Pons (tissue), 1 donor: ENCODE data around the gene RALGPS1.
A peak's percentile ranks its signal among the peaks of the same experiment; 100 is the strongest.

Source experiments
- DNase-seq: peaks from one replicate; pipeline ENCODE4 v3.0.0-alpha.2; 2016; ENCODE audit warnings: low spot score

The RALGPS1 gene

GRCh38 chr9:127022913-127023660, 108.5 kb downstream of the RALGPS1 start:
- DNase-seq = no peak

- no peak for DNase-seq
Measured at GRCh38 chr9:127025042-127025441, 110.5 kb downstream of the RALGPS1 start.

- DNase-seq = peak; percentile 73
Measured at GRCh38 chr9:127027694-127028093, 113.1 kb downstream of the RALGPS1 start.

- DNase-seq = no peak
Measured at GRCh38 chr9:127029548-127029947, 115.0 kb downstream of the RALGPS1 start.

- DNase-seq = no peak
Measured at GRCh38 chr9:127030814-127031740, 116.5 kb downstream of the RALGPS1 start.

GRCh38 chr9:127032256-127032655, 117.7 kb downstream of the RALGPS1 start:
- no peak for DNase-seq

GRCh38 chr9:127033061-127033460, 118.5 kb downstream of the RALGPS1 start:
- DNase-seq = no peak

GRCh38 chr9:127033789-127034188, 119.2 kb downstream of the RALGPS1 start:
- no peak for DNase-seq

GRCh38 chr9:127034691-127035090, 120.1 kb downstream of the RALGPS1 start:
- DNase-seq = no peak

- no peak for DNase-seq
Measured at GRCh38 chr9:127035423-127035822, 120.8 kb downstream of the RALGPS1 start.

- DNase-seq = peak; percentile 92
Measured at GRCh38 chr9:127035948-127036347, 121.4 kb downstream of the RALGPS1 start.

GRCh38 chr9:127036437-127036836, 121.9 kb downstream of the RALGPS1 start:
- no peak for DNase-seq

GRCh38 chr9:127038531-127038930, 123.9 kb downstream of the RALGPS1 start:
- no peak for DNase-seq

GRCh38 chr9:127039492-127039891, 124.9 kb downstream of the RALGPS1 start:
- no peak for DNase-seq

- DNase-seq = no peak
Measured at GRCh38 chr9:127045148-127045547, 130.6 kb downstream of the RALGPS1 start.

- DNase-seq = no peak
Measured at GRCh38 chr9:127047971-127048370, 133.4 kb downstream of the RALGPS1 start.

- DNase-seq = peak; percentile 88
Measured at GRCh38 chr9:127049044-127049443, 134.5 kb downstream of the RALGPS1 start.

GRCh38 chr9:127049581-127049980, 135.0 kb downstream of the RALGPS1 start:
- no peak for DNase-seq

GRCh38 chr9:127050152-127050551, 135.6 kb downstream of the RALGPS1 start:
- no peak for DNase-seq

- no peak for DNase-seq
Measured at GRCh38 chr9:127050591-127051001, 136.0 kb downstream of the RALGPS1 start.

GRCh38 chr9:127051881-127052595, 137.5 kb downstream of the RALGPS1 start:
- no peak for DNase-seq

- DNase-seq = no peak
Measured at GRCh38 chr9:127053057-127053821, 138.7 kb downstream of the RALGPS1 start.
